ENCODE data around the gene LRRN2. TPM values are rescaled to one million over a fixed set of nuclear protein-coding genes. Genes with fewer than 3 reads are reported as not detected.

The LRRN2 gene
- polyA plus RNA-seq, 2 of the 4 experiments (the other 2 are of a cell fraction), result 3.6 to 6.6 TPM

GRCh38 chr1:204669579-204669978 lies 16.0 kb downstream of the LRRN2 start:
- CTCF ChIA-PET, result interaction anchor here (0.9 to 1.3 kb wide), 4 partner anchors 15 to 122 kb away, joined by 3 to 5 read pairs (median 4); no protein-coding TSS in a partner anchor
- H3K4me2 ChIP-seq, result no peak overlapping the region
- ATAC-seq, result no peak
- POLR2A ChIA-PET, result no interaction called here
- 0% methylated on average over 1 of the region's 1 CpG for WGBS (ENCODE audit: missing lambda C conversion rate)
- no peaks in the 10 kb centered on the region for H3K9me3 ChIP-seq
- DNase-seq (ENCODE audit: low read depth in 1 of 2, low spot score in 1 of 2), result no peak
- H3K27ac ChIP-seq, result no peak overlapping the region
- TF ChIP-seq ATOH8 (CRISPR knock-in tag; IDR thresholded peaks at IDR 0.05; ENCODE audit: low read depth), result no peak
- no peak for TF ChIP-seq EHF (CRISPR knock-in tag; IDR thresholded peaks at IDR 0.05)
- no peak for TF ChIP-seq NFE2L2 (conservative IDR thresholded peaks at IDR 0.05; ENCODE audit: low read length)
- TF ChIP-seq HMGXB4 (CRISPR knock-in tag; IDR thresholded peaks at IDR 0.05; ENCODE audit: borderline replicate concordance), result no peak
- no peak for TF ChIP-seq PHF8 (IDR thresholded peaks at IDR 0.05; ENCODE audit: borderline replicate concordance, low read depth)
- peaks cover 11% of the 10 kb centered on the region for H3K4me1 ChIP-seq
- no peak for FAIRE-seq
- no peak overlapping the region for H3K4me3 ChIP-seq

GRCh38 chr1:204664384-204664651 lies 21.2 kb downstream of the LRRN2 start:
- Histone ChIP-seq H3K4me1 (no peaks in the 10 kb centered on the region), H3K9me3 (no peaks in the 10 kb centered on the region), H3K27ac (no peak overlapping the region), H3K4me2 (no peak overlapping the region), H3K4me3 (no peak overlapping the region)
- FAIRE-seq (no peak), DNase-seq (ENCODE audit: low read depth in 1 of 2, low spot score in 1 of 2) (no peak), ATAC-seq (no peak)
- POLR2A ChIA-PET, result no interaction called here
- no peak for TF ChIP-seq KDM1A (IDR thresholded peaks at IDR 0.05; ENCODE audit: low read depth)
- no peak for TF ChIP-seq RNF2 (IDR thresholded peaks at IDR 0.05; ENCODE audit: borderline replicate concordance, low read depth)
- TF ChIP-seq CHD2 (IDR thresholded peaks at IDR 0.05; ENCODE audit: low read length, partially characterized antibody), result no peak
- TF ChIP-seq POLR2A (IDR thresholded peaks at IDR 0.05; ENCODE audit: low read length), result no peak
- TF ChIP-seq CBX2 (IDR thresholded peaks at IDR 0.05; ENCODE audit: borderline replicate concordance, low read depth), result no peak
- no peak for TF ChIP-seq E2F6 (IDR thresholded peaks at IDR 0.05; ENCODE audit: borderline replicate concordance, low read depth)
- no peak for TF ChIP-seq HDAC2 (IDR thresholded peaks at IDR 0.05)
- no peak for TF ChIP-seq POLR2AphosphoS2 (conservative IDR thresholded peaks at IDR 0.05; ENCODE audit: low read length)
- TF ChIP-seq FOXS1 (CRISPR knock-in tag; IDR thresholded peaks at IDR 0.05), result no peak
- TF ChIP-seq NFE2L2 (conservative IDR thresholded peaks at IDR 0.05; ENCODE audit: low read length), result no peak
- no peak for TF ChIP-seq ZFP36 (IDR thresholded peaks at IDR 0.05; ENCODE audit: borderline replicate concordance, partially characterized antibody)
- TF ChIP-seq EHF (CRISPR knock-in tag; IDR thresholded peaks at IDR 0.05), result no peak
- no peak for TF ChIP-seq HEYL (CRISPR knock-in tag; IDR thresholded peaks at IDR 0.05)
- no peak for TF ChIP-seq USF2 (IDR thresholded peaks at IDR 0.05)
- no peak for TF ChIP-seq NPAS2 (CRISPR knock-in tag; IDR thresholded peaks at IDR 0.05; ENCODE audit: borderline replicate concordance)
- 87% methylated on average over 6 of the region's 6 CpGs for WGBS (ENCODE audit: missing lambda C conversion rate)
- CTCF ChIA-PET, result interaction anchor here (1.2 to 2.5 kb wide), 4 partner anchors 12 to 592 kb away, joined by 3 to 11 read pairs (median 8); no protein-coding TSS in a partner anchor

- CTCF ChIA-PET, result interaction anchor here (1.2 to 2.5 kb wide), 5 partner anchors 12 to 593 kb away, joined by 3 to 11 read pairs (median 6); no protein-coding TSS in a partner anchor
- H3K4me1 ChIP-seq, result no peaks in the 10 kb centered on the region
- ATAC-seq (no peak), DNase-seq (ENCODE audit: low read depth in 1 of 2, low spot score in 1 of 2) (no peak), FAIRE-seq (no peak)
- H3K4me3 ChIP-seq, result no peak overlapping the region
- H3K27ac ChIP-seq, result no peak overlapping the region
- H3K9me3 ChIP-seq, result no peaks in the 10 kb centered on the region
- TF ChIP-seq CTCF (IDR thresholded peaks at IDR 0.05) (no peak), MAFK (IDR thresholded peaks at IDR 0.05; ENCODE audit: partially characterized antibody) (no peak), MAZ (IDR thresholded peaks at IDR 0.05; ENCODE audit: borderline replicate concordance, low read depth, low read length) (no peak), EHMT2 (IDR thresholded peaks at IDR 0.05; ENCODE audit: low read depth) (no peak)
- 87% methylated on average over 14 of the region's 15 CpGs for WGBS (ENCODE audit: missing lambda C conversion rate)
- POLR2A ChIA-PET, result no interaction called here
- no peak overlapping the region for H3K4me2 ChIP-seq
Observed at GRCh38 chr1:204663644-204664383, 21.7 kb downstream of the LRRN2 start.

Data from A549 (cell line).